Liver (tissue), 9 donors: ENCODE data around the gene DAPK1. TPM values are rescaled to one million over a fixed set of nuclear protein-coding genes. Genes with fewer than 3 reads are reported as not detected.

ENCODE experiments used
- DNase-seq: peaks from one replicate; pipeline ENCODE4 v3.0.0-alpha.2; 2017; ENCODE audit warnings: low spot score
- H3K27ac ChIP-seq, 2 donors: one replicate each; pipeline ENCODE4 v1.7.0; 2013; ENCODE audit warnings: inconsistent platforms in 2 of 2, low read length in 2 of 2, control low read depth in 1 of 2, low read depth in 1 of 2, mild to moderate bottlenecking in 1 of 2
- H3K27me3 ChIP-seq, 4 donors: one replicate each; pipeline versions ENCODE4 v1.6.1 to v1.7.0; 2013; ENCODE audit warnings: low read length in 3 of 4, inconsistent platforms in 1 of 4, mild to moderate bottlenecking in 1 of 4, moderate library complexity in 1 of 4; ENCODE audit not compliant: control insufficient read depth in 4 of 4, insufficient read depth in 4 of 4
- H3K36me3 ChIP-seq, 4 donors: one replicate each; pipeline versions ENCODE4 v1.6.1 to v1.7.0; 2013; ENCODE audit warnings: low read length in 3 of 4, mild to moderate bottlenecking in 3 of 4, low read depth in 1 of 4, moderate library complexity in 1 of 4; ENCODE audit not compliant: control insufficient read depth in 4 of 4, insufficient read depth in 3 of 4
- H3K4me1 ChIP-seq, 4 donors: one replicate each; pipeline versions ENCODE4 v1.6.1 to v1.7.0; 2013; ENCODE audit warnings: low read length in 3 of 4, mild to moderate bottlenecking in 3 of 4, moderate library complexity in 1 of 4; ENCODE audit not compliant: control insufficient read depth in 4 of 4, insufficient read depth in 4 of 4
- H3K4me3 ChIP-seq, 3 donors: one replicate each; pipeline versions ENCODE4 v1.6.1 to v1.7.0; 2013; ENCODE audit warnings: low read length in 3 of 3, control low read depth in 1 of 3, low read depth in 1 of 3, mild to moderate bottlenecking in 1 of 3
- H3K9ac ChIP-seq, 2 donors: one replicate each; pipeline ENCODE4 v1.7.0; 2013; ENCODE audit warnings: low read length in 2 of 2, mild to moderate bottlenecking in 2 of 2, moderate library complexity in 2 of 2, control low read depth in 1 of 2, low read depth in 1 of 2
- H3K9me3 ChIP-seq, 4 donors: one replicate each; pipeline versions ENCODE4 v1.6.1 to v1.7.0; 2013; ENCODE audit warnings: low read length in 3 of 4; ENCODE audit not compliant: control insufficient read depth in 4 of 4
- ATF3 ChIP-seq: IDR thresholded peaks from 2 replicates; pipeline ENCODE4 v1.6.1; 2016; ENCODE audit warnings: antibody characterized with exemption
- EGR1 ChIP-seq, 2 donors: IDR thresholded peaks; 2 replicates each; pipeline ENCODE4 v1.6.1; 2016 to 2018; ENCODE audit warnings: antibody characterized with exemption in 2 of 2, low read depth in 2 of 2
- FOXA1 ChIP-seq: IDR thresholded peaks from 2 replicates; pipeline ENCODE4 v1.6.1; 2016; ENCODE audit warnings: antibody characterized with exemption
- FOXA2 ChIP-seq: IDR thresholded peaks from 2 replicates; pipeline ENCODE4 v1.6.1; 2016; ENCODE audit warnings: antibody characterized with exemption
- GABPA ChIP-seq, 2 donors: IDR thresholded peaks in 1 of 2; conservative IDR thresholded peaks in 1 of 2; 2 replicates each; pipeline ENCODE4 v1.6.1; 2016; ENCODE audit warnings: antibody characterized with exemption in 2 of 2, mild to moderate bottlenecking in 1 of 2, moderate library complexity in 1 of 2
- HNF4G ChIP-seq: IDR thresholded peaks from 2 replicates; pipeline ENCODE4 v1.6.1; 2016; ENCODE audit warnings: antibody characterized with exemption
- JUND ChIP-seq, 2 donors: IDR thresholded peaks; 2 replicates each; pipeline ENCODE4 v1.6.1; 2016; ENCODE audit warnings: antibody characterized with exemption in 2 of 2
- NR2F2 ChIP-seq: IDR thresholded peaks from 2 replicates; pipeline ENCODE4 v1.6.1; 2016; ENCODE audit warnings: antibody characterized with exemption
- RAD21 ChIP-seq, 2 donors: IDR thresholded peaks; 2 replicates each; pipeline ENCODE4 v1.6.1; 2016; ENCODE audit warnings: antibody characterized with exemption in 2 of 2, mild to moderate bottlenecking in 2 of 2
- RXRA ChIP-seq, 2 donors: IDR thresholded peaks; 2 replicates each; pipeline ENCODE4 v1.6.1; 2017 to 2018; ENCODE audit warnings: antibody characterized with exemption in 2 of 2, mild to moderate bottlenecking in 1 of 2
- SP1 ChIP-seq: IDR thresholded peaks from 2 replicates; pipeline ENCODE4 v1.6.1; 2018; ENCODE audit warnings: antibody characterized with exemption, mild to moderate bottlenecking
- TAF1 ChIP-seq: conservative IDR thresholded peaks from 2 replicates; pipeline ENCODE4 v1.6.1; 2016; ENCODE audit warnings: antibody characterized with exemption, mild to moderate bottlenecking
- YY1 ChIP-seq: IDR thresholded peaks from 2 replicates; pipeline ENCODE4 v1.6.1; 2016; ENCODE audit warnings: antibody characterized with exemption, mild to moderate bottlenecking
- WGBS: extraction: QIAGEN DNeasy Blood & Tissue Kit; methylation state at CpG from one replicate; pipeline ENCODE4 v1.1.7; 2013; 5-methylcytosine and 5-hydroxymethylcytosine counted together
- polyA plus RNA-seq, 2 donors: library from polyadenylated mRNA; stranded (reverse) in 1 of 2; unstranded in 1 of 2; fragments of 200-250 nt in 1 of 2; fragments of >200 nt in 1 of 2; fragmentation: Nextera tagmentation in 1 of 2; extraction: Ambion mirVana in 1 of 2; gene quantifications; one replicate each; pipeline versions ENCODE4 v1.2.1 to v1.2.3, GENCODE V29; 2013 to 2015
- total RNA-seq, 2 donors: library from RNA; depleted of rRNA; stranded (reverse); fragments of >200 nt; gene quantifications; one replicate each; pipeline ENCODE4 v1.2.3, GENCODE V29; 2014
- TF ChIP-seq, protein P1 (sequence below): IDR thresholded peaks from 2 replicates; pipeline ENCODE4 v1.6.1; 2016; ENCODE audit warnings: antibody characterized with exemption
- TF ChIP-seq, protein P2 (sequence below): fragments of 150-350 bp; IDR thresholded peaks from 2 replicates; pipeline ENCODE4 v1.5.1; 2017; ENCODE audit warnings: improper control_type of control experiment, low read depth, low read length; ENCODE audit not compliant: missing input control
- TF ChIP-seq, protein P3 (sequence below): IDR thresholded peaks from 2 replicates; pipeline ENCODE4 v1.6.1; 2016; ENCODE audit warnings: antibody characterized with exemption
- TF ChIP-seq, protein P4 (sequence below): IDR thresholded peaks from 2 replicates; pipeline ENCODE4 v1.6.1; 2016; ENCODE audit warnings: antibody characterized with exemption, mild to moderate bottlenecking
- donor health status: healthy.
- donor health status: healthy.
- donor health status: healthy.
- donor health status: healthy.
- donor health status: healthy.

DAPK1 gene
- total and polyA plus RNA-seq, 4 donors, result 14.0 to 40.8 (median 21.8) TPM

DNA sequence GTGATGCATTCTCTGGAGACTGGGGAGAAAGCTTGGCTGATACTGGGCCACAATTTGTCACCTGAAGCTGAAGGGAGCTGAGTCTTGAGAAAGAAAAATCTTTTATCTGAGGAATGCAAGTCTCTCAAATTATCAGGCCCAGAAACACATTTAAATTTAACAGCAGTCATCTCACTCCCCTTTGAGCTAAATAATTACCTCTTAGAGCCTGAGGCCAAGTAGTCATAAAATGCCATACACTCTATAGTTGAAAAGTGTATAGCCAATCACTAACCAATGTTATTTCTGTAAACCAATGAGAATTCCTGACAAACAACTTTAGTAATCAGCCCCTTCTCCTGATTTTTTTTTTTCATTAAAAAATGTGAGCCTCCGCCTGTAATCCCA, 32.7 kb upstream of the DAPK1 start:
- H3K27me3 ChIP-seq, result no peaks in the 10 kb centered on the region
- H3K4me1 ChIP-seq, result no peaks in the 10 kb centered on the region
- TF ChIP-seq NR2F2, result no peak
- no peak for TF ChIP-seq HNF4G
- no peak for TF ChIP-seq EGR1 (IDR thresholded peaks at IDR 0.05; ENCODE audit: low read depth in 2 of 2)
- no peak for TF ChIP-seq RXRA (IDR thresholded peaks at IDR 0.05)
- no peak for TF ChIP-seq JUND (IDR thresholded peaks at IDR 0.05)
- TF ChIP-seq SP1, result no peak
- no peak for TF ChIP-seq FOXA2
- TF ChIP-seq RAD21 (IDR thresholded peaks at IDR 0.05), result no peak
- no peak for TF ChIP-seq ATF3
- TF ChIP-seq, protein P1, sequence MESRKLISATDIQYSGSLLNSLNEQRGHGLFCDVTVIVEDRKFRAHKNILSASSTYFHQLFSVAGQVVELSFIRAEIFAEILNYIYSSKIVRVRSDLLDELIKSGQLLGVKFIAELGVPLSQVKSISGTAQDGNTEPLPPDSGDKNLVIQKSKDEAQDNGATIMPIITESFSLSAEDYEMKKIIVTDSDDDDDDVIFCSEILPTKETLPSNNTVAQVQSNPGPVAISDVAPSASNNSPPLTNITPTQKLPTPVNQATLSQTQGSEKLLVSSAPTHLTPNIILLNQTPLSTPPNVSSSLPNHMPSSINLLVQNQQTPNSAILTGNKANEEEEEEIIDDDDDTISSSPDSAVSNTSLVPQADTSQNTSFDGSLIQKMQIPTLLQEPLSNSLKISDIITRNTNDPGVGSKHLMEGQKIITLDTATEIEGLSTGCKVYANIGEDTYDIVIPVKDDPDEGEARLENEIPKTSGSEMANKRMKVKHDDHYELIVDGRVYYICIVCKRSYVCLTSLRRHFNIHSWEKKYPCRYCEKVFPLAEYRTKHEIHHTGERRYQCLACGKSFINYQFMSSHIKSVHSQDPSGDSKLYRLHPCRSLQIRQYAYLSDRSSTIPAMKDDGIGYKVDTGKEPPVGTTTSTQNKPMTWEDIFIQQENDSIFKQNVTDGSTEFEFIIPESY, result no peak
- no peak for TF ChIP-seq FOXA1
- no peak for TF ChIP-seq YY1
- TF ChIP-seq, protein P2, sequence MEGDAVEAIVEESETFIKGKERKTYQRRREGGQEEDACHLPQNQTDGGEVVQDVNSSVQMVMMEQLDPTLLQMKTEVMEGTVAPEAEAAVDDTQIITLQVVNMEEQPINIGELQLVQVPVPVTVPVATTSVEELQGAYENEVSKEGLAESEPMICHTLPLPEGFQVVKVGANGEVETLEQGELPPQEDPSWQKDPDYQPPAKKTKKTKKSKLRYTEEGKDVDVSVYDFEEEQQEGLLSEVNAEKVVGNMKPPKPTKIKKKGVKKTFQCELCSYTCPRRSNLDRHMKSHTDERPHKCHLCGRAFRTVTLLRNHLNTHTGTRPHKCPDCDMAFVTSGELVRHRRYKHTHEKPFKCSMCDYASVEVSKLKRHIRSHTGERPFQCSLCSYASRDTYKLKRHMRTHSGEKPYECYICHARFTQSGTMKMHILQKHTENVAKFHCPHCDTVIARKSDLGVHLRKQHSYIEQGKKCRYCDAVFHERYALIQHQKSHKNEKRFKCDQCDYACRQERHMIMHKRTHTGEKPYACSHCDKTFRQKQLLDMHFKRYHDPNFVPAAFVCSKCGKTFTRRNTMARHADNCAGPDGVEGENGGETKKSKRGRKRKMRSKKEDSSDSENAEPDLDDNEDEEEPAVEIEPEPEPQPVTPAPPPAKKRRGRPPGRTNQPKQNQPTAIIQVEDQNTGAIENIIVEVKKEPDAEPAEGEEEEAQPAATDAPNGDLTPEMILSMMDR, result no peak
- TF ChIP-seq TAF1, result no peak
- TF ChIP-seq, protein P3, sequence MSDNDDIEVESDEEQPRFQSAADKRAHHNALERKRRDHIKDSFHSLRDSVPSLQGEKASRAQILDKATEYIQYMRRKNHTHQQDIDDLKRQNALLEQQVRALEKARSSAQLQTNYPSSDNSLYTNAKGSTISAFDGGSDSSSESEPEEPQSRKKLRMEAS, result no peak
- no peak overlapping the region for H3K4me3 ChIP-seq
- no peaks in the 10 kb centered on the region for H3K36me3 ChIP-seq
- H3K9me3 ChIP-seq, result no peaks in the 10 kb centered on the region
- H3K27ac ChIP-seq, result no peak overlapping the region
- H3K9ac ChIP-seq, result no peak overlapping the region
- WGBS, result 100% methylated on average over 1 of the region's 1 CpG
- DNase-seq, result no peak

- Histone ChIP-seq H3K27ac (no peak overlapping the region), H3K36me3 (no peaks in the 10 kb centered on the region), H3K9me3 (no peaks in the 10 kb centered on the region), H3K4me1 (no peaks in the 10 kb centered on the region), H3K4me3 (no peak overlapping the region), H3K9ac (no peak overlapping the region), H3K27me3 (no peaks in the 10 kb centered on the region)
- no peak for DNase-seq
- TF ChIP-seq, protein P2, result no peak
- TF ChIP-seq RAD21 (IDR thresholded peaks at IDR 0.05) (no peak), JUND (IDR thresholded peaks at IDR 0.05) (no peak), GABPA (IDR thresholded peaks at IDR 0.05 in 1 of 2, conservative IDR thresholded peaks at IDR 0.05 in 1 of 2) (no peak), HNF4G (no peak), NR2F2 (no peak), YY1 (no peak), FOXA2 (no peak), SP1 (no peak), FOXA1 (no peak)
- TF ChIP-seq, protein P1, result no peak
- TF ChIP-seq, protein P4, sequence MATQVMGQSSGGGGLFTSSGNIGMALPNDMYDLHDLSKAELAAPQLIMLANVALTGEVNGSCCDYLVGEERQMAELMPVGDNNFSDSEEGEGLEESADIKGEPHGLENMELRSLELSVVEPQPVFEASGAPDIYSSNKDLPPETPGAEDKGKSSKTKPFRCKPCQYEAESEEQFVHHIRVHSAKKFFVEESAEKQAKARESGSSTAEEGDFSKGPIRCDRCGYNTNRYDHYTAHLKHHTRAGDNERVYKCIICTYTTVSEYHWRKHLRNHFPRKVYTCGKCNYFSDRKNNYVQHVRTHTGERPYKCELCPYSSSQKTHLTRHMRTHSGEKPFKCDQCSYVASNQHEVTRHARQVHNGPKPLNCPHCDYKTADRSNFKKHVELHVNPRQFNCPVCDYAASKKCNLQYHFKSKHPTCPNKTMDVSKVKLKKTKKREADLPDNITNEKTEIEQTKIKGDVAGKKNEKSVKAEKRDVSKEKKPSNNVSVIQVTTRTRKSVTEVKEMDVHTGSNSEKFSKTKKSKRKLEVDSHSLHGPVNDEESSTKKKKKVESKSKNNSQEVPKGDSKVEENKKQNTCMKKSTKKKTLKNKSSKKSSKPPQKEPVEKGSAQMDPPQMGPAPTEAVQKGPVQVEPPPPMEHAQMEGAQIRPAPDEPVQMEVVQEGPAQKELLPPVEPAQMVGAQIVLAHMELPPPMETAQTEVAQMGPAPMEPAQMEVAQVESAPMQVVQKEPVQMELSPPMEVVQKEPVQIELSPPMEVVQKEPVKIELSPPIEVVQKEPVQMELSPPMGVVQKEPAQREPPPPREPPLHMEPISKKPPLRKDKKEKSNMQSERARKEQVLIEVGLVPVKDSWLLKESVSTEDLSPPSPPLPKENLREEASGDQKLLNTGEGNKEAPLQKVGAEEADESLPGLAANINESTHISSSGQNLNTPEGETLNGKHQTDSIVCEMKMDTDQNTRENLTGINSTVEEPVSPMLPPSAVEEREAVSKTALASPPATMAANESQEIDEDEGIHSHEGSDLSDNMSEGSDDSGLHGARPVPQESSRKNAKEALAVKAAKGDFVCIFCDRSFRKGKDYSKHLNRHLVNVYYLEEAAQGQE, result no peak
- 93% methylated on average over 3 of the region's 3 CpGs for WGBS
Measured at GRCh38 chr9:87465816-87466215, 31.9 kb upstream of the DAPK1 start.
